HCT116 (cell line): ENCODE measurements around the gene LILRB3. TPM values are rescaled to one million over a fixed set of nuclear protein-coding genes. Genes with fewer than 3 reads are reported as not detected.

ENCODE experiments used
- ATAC-seq: fragments of 200-7000 bp; cut with Tn5 transposase; 2 replicates; pipeline ENCODE4 v1.9.1; 2020; ENCODE audit warnings: mild to moderate bottlenecking, moderate library complexity
- BruUV-seq: library from RNA; stranded (reverse); fragments of 400-500 nt; replicated peaks from 2 replicates; lab custom pipeline; 2021; lab: Mats Ljungman, UMichigan
- CTCF ChIA-PET: fragments of 300-600 bp; sonication (Branson Sonifier 250); formaldehyde crosslinking; loops from one replicate; lab custom pipeline; 2021; ENCODE audit warnings: antibody characterized with exemption; lab: Charles Lee
- POLR2A ChIA-PET: fragments of 300-600, 350-600 bp; sonication (Branson Sonifier 250); formaldehyde crosslinking; loops from one replicate; lab custom pipeline; 2021; ENCODE audit warnings: antibody characterized with exemption; lab: Charles Lee
- RAD21 ChIA-PET, 2 experiments: fragments of 300-600 bp; sonication (Branson Sonifier 250); formaldehyde crosslinking; loops; one replicate each; lab custom pipeline; 2023; ENCODE audit warnings: low total read pairs in 2 of 2; ENCODE audit not compliant: uncharacterized antibody in 2 of 2, unreplicated experiment in 2 of 2, low non-redundant PET in 1 of 2; lab: Charles Lee
- DNase-seq: peaks from one replicate; pipeline ENCODE4 v3.0.0-alpha.2; 2010; ENCODE audit warnings: low read depth, low spot score
- H2AFZ ChIP-seq: fragments of 200-600 bp; shearing (Covaris generic), sonication (generic); 2 replicates; pipeline ENCODE4 v1.6.1; 2017; ENCODE audit warnings: low read depth, mixed run types, mixed read lengths, antibody characterized with exemption, low read length; ENCODE audit not compliant: poor library complexity, severe bottlenecking
- H3K27ac ChIP-seq: 2 replicates; pipeline ENCODE4 v1.5.1; 2012; ENCODE audit warnings: low read depth, low read length
- H3K27me3 ChIP-seq: fragments of 200-600 bp; sonication (generic); 2 replicates; pipeline ENCODE4 v1.6.1; 2016; ENCODE audit warnings: mixed run types, low read length, mixed read lengths; ENCODE audit not compliant: insufficient read depth
- H3K36me3 ChIP-seq, 2 experiments: fragments of 200-500 bp in 1 of 2; fragments of 200-600 bp in 1 of 2; sonication (Bioruptor generic) in 1 of 2; sonication (generic) in 1 of 2; 2 replicates each; pipeline versions ENCODE4 v1.5.1 to v1.6.1; 2014 to 2016; ENCODE audit warnings: low read length in 2 of 2, inconsistent platforms in 1 of 2, mixed read lengths in 1 of 2, mixed run types in 1 of 2; ENCODE audit not compliant: insufficient read depth in 2 of 2, control insufficient read depth in 1 of 2
- H3K4me1 ChIP-seq, 2 experiments: fragments of 200-600 bp in 1 of 2; sonication (generic) in 1 of 2; 2 replicates each; pipeline versions ENCODE4 v1.5.1 to v1.6.1; 2012 to 2017; ENCODE audit warnings: low read length in 2 of 2, inconsistent platforms in 1 of 2, mild to moderate bottlenecking in 1 of 2, mixed read lengths in 1 of 2, mixed run types in 1 of 2, moderate library complexity in 1 of 2; ENCODE audit not compliant: insufficient read depth in 2 of 2, control insufficient read depth in 1 of 2
- H3K4me2 ChIP-seq: fragments of 200-600 bp; sonication (generic); 2 replicates; pipeline ENCODE4 v1.6.1; 2017; ENCODE audit warnings: mixed run types, low read length, mixed read lengths
- H3K4me3 ChIP-seq, 2 experiments: fragments of 200-600 bp in 1 of 2; sonication (generic) in 1 of 2; replicated peaks in 1 of 2; 2 replicates each; pipeline ENCODE4 v1.5.1; 2011 to 2016; ENCODE audit warnings: low read length in 2 of 2, control low read depth in 1 of 2, low read depth in 1 of 2, mild to moderate bottlenecking in 1 of 2, mixed read lengths in 1 of 2, mixed run types in 1 of 2
- H3K79me2 ChIP-seq: fragments of 200-600 bp; sonication (generic); 2 replicates; pipeline ENCODE4 v1.6.1; 2017; ENCODE audit warnings: mild to moderate bottlenecking, mixed run types, low read length, moderate library complexity, mixed read lengths; ENCODE audit not compliant: insufficient read depth
- H3K9ac ChIP-seq: fragments of 200-600 bp; sonication (generic); 2 replicates; pipeline ENCODE4 v1.6.1; 2016; ENCODE audit warnings: low read length, mixed read lengths
- H3K9me2 ChIP-seq: fragments of 200-600 bp; sonication (generic), shearing (Covaris generic); 2 replicates; pipeline ENCODE4 v1.6.1; 2017; ENCODE audit warnings: mixed run types, mild to moderate bottlenecking, moderate library complexity; ENCODE audit not compliant: insufficient read depth
- H3K9me3 ChIP-seq, 2 experiments: fragments of 200-500 bp in 1 of 2; fragments of 200-600 bp in 1 of 2; sonication (Bioruptor generic) in 1 of 2; sonication (generic) in 1 of 2; 2 replicates each; pipeline ENCODE4 v1.6.1; 2014 to 2017; ENCODE audit warnings: low read length in 2 of 2, mixed read lengths in 2 of 2, inconsistent platforms in 1 of 2, low read depth in 1 of 2, mild to moderate bottlenecking in 1 of 2, mixed run types in 1 of 2, moderate library complexity in 1 of 2; ENCODE audit not compliant: control insufficient read depth in 1 of 2, insufficient read depth in 1 of 2
- H4K20me1 ChIP-seq: fragments of 200-600 bp; sonication (generic), shearing (Covaris generic); 2 replicates; pipeline ENCODE4 v1.6.1; 2017; ENCODE audit warnings: mixed run types, mild to moderate bottlenecking, moderate library complexity; ENCODE audit not compliant: insufficient read depth
- ATF3 ChIP-seq: IDR thresholded peaks from 2 replicates; pipeline ENCODE4 v1.6.1; 2012
- CEBPB ChIP-seq: IDR thresholded peaks from 2 replicates; pipeline ENCODE4 v1.6.1; 2012; ENCODE audit warnings: low read depth
- EZH2 ChIP-seq: fragments of 200-600 bp; sonication (generic); IDR thresholded peaks from 2 replicates; pipeline ENCODE4 v1.6.1; 2017; ENCODE audit warnings: antibody characterized with exemption, mixed run types
- EZH2phosphoT487 ChIP-seq: fragments of 200-600 bp; IDR thresholded peaks from 2 replicates; pipeline ENCODE4 v1.6.1; 2018; ENCODE audit warnings: antibody characterized with exemption, borderline replicate concordance
- FOSL1 ChIP-seq: IDR thresholded peaks from 2 replicates; pipeline ENCODE4 v1.6.1; 2012; ENCODE audit warnings: low read depth
- TCF7L2 ChIP-seq: IDR thresholded peaks from 2 replicates; pipeline ENCODE4 v1.7.0; 2011; ENCODE audit warnings: borderline replicate concordance, inconsistent platforms; ENCODE audit not compliant: insufficient read depth, insufficient read length; ENCODE audit errors: extremely low read depth
- ZFX ChIP-seq: fragments of 450-650 bp; IDR thresholded peaks from 2 replicates; pipeline ENCODE4 v1.6.1; 2017
- ZNF274 ChIP-seq: fragments of 200-500 bp; sonication (Bioruptor generic); IDR thresholded peaks from 2 replicates; pipeline ENCODE4 v1.6.1; 2014; ENCODE audit warnings: mild to moderate bottlenecking, low read depth, low read length, inconsistent platforms
- intact Hi-C: fragments of 100-400 bp; cut with micrococcal nuclease; formaldehyde crosslinking; loops from 2 replicates; pipeline ENCODE4 v1.10.0; 2022
- total RNA-seq: library from RNA; stranded (reverse); gene quantifications from one replicate; pipeline ENCODE4 v1.2.1, GENCODE V29; 2021; ENCODE audit not compliant: unreplicated experiment

LILRB3 gene
- total RNA-seq, 1 experiment from 2014 or later: 0.12 TPM

DNA sequence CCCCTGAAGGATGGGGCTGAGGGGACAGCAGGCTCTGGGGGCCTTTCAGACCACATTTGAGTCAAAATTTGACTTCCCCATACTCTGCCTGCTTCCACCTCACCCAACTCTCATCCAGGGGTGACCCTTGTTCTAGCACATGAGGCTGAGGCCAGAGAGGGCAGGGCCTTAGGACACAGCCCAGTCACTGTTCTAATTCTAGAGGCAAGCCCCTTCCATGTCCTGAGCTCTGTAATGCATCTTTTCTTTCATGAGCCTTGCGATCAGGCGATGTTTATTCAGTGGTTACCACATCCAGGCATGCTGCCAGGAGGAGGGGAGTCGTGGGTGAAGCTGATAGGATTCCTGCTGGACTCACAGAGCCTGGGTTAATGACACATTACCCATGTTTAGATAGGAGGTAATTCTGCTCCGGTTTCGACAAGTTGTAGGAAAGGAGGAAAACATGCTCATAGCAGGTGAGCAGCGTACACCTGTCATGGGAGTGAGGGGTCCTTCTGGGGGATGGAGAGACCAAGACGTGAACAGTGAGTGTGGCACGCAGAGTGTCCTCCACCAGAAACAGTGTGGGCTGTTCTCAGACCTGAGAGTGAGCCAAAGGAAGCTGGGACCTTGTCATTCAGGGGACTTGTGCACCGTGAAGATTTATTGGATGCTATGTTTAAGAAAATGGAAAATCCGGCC lies 12.9 kb downstream of the LILRB3 start:
- peak; percentile 41 for ATAC-seq
- ChIA-PET RAD21 (no interaction called here), POLR2A (interaction anchor here (1.4 to 2.0 kb wide), 3 partner anchors 9 to 18 kb away, joined by 3 to 9 read pairs (median 5); partner anchors contain the start of gene TSEN34), CTCF (interaction anchor here (1.5 kb wide), 1 partner anchor 73 kb away, joined by 3 read pairs; the partner anchor contains the start of gene CNOT3)
- H4K20me1 ChIP-seq: peaks cover 39% of the 10 kb centered on the region; the same call in 1 of the 2 replicates
- peaks cover 9 to 39% of the 10 kb centered on the region in 2 experiments; a peak in 3 of 4 replicates for H3K4me1 ChIP-seq
- peak overlapping the region; percentile 5; the same call in 1 of the 2 replicates for H3K4me2 ChIP-seq
- TF ChIP-seq EZH2phosphoT487: no peak
- TF ChIP-seq CEBPB: no peak
- no peak for TF ChIP-seq TCF7L2
- TF ChIP-seq ATF3: no peak
- TF ChIP-seq ZFX: no peak
- no peak for TF ChIP-seq FOSL1
- TF ChIP-seq EZH2: no peak
- TF ChIP-seq ZNF274: no peak
- TF ChIP-seq, all 23 proteins: peak for 0
- Histone ChIP-seq H3K36me3 (peaks cover 25 to 34% of the 10 kb centered on the region in 2 experiments; a peak in 3 of 4 replicates), H3K9me2 (no peaks in the 10 kb centered on the region), H3K27ac (peak overlapping the region; percentile 53), H3K9ac (peak overlapping the region; percentile 20), H3K9me3 (no peaks in the 10 kb centered on the region), H3K27me3 (no peaks in the 10 kb centered on the region), H2AFZ (no peak overlapping the region), H3K4me3 (no peak overlapping the region), H3K79me2 (peaks cover 31% of the 10 kb centered on the region)
- no TSS peak for BruUV-seq
- DNase-seq: peak; percentile 40
- intact Hi-C loops: no loop called here
